ENCODE measurements around the gene PTPRN2. TPM values are rescaled to one million over a fixed set of nuclear protein-coding genes. Genes with fewer than 3 reads are reported as not detected.

Gene PTPRN2
- total RNA-seq, 2 donors from 2014 or later: 0.72 to 0.79 TPM

DNA sequence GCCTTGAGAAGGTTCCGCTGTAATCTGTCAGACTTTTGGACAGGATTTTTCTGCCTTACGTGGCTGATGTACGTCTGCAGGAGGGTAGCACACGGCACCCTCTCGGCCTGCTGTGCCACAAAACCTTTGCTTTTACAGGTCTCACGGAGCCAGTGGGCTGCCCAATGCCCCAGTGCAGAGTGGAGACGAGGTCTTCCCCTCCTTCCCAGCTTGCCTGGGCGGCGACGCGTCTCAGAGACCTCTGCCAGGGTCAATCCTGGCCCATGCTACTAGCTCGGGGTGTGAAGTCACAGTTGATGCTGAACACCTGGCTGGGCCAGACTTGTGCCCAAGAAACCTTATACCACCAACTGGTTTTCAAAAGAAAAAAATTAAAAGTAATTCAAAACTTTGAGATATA is 724.4 kb downstream of the PTPRN2 start:
- Mint-ChIP-seq H3K4me1 (ENCODE audit: low read depth) (peaks cover 9% of the 10 kb centered on the region), H3K9me3 (no peaks in the 10 kb centered on the region), H3K27ac (no peak overlapping the region), H3K36me3 (ENCODE audit: insufficient read depth in 2 of 2) (no peaks in the 10 kb centered on the region), H3K4me3 (no peak overlapping the region), H3K27me3 (ENCODE audit: low read depth) (no peaks in the 10 kb centered on the region)
- DNase-seq (no peak), ATAC-seq (replicated peaks in 1 of 2) (no peak)

DNA sequence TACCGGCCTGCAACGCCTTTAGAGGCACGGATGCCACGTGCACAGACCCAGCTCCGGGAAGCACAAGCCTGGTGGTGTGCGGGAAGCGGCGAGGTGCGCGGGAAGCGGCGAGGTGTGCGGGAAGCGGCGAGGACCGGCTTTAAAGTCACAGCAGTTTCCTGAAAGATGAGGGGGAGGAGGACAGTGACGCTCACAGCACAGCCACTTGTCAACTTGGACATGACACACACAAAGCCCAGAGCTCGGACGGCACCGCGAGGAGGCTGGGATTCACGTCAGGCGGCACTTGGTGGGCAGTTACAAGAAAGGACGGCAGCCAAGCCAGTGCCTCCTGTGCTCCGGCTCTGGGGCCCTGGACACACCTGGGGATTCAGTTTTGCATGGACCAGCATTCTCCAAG is 724.9 kb downstream of the PTPRN2 start:
- Mint-ChIP-seq H3K9me3 (no peaks in the 10 kb centered on the region), H3K4me1 (ENCODE audit: low read depth) (peaks cover 10% of the 10 kb centered on the region), H3K27ac (no peak overlapping the region), H3K27me3 (ENCODE audit: low read depth) (no peaks in the 10 kb centered on the region), H3K4me3 (no peak overlapping the region), H3K36me3 (ENCODE audit: insufficient read depth in 2 of 2) (no peaks in the 10 kb centered on the region)
- DNase-seq: no peak
- ATAC-seq (replicated peaks in 1 of 2): no peak

DNA sequence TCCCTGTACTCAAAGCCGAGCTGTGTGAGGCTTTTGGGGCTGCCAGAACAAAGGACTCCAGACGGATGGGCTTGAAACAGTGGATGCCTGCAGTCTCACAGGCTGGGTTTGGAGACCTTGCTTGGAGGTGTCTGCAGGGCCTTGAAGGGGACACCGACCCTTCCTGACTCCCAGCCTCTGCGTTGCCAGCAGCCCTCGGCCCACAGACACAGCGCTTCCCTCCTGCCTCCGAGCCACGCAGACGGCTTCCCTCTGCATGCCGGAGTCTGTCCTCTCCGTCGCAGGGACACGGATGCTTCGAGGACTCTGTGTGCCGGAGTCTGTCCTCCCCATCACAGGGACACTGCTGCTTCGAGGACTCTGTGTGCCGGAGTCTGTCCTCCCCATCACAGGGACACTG is 726.1 kb downstream of the PTPRN2 start:
- Mint-ChIP-seq H3K9me3 (no peaks in the 10 kb centered on the region), H3K4me1 (ENCODE audit: low read depth) (peaks cover 13% of the 10 kb centered on the region), H3K27ac (no peak overlapping the region), H3K36me3 (ENCODE audit: insufficient read depth in 2 of 2) (no peaks in the 10 kb centered on the region), H3K27me3 (ENCODE audit: low read depth) (no peaks in the 10 kb centered on the region), H3K4me3 (no peak overlapping the region)
- no peak for ATAC-seq (replicated peaks in 1 of 2)
- DNase-seq: no peak

DNA sequence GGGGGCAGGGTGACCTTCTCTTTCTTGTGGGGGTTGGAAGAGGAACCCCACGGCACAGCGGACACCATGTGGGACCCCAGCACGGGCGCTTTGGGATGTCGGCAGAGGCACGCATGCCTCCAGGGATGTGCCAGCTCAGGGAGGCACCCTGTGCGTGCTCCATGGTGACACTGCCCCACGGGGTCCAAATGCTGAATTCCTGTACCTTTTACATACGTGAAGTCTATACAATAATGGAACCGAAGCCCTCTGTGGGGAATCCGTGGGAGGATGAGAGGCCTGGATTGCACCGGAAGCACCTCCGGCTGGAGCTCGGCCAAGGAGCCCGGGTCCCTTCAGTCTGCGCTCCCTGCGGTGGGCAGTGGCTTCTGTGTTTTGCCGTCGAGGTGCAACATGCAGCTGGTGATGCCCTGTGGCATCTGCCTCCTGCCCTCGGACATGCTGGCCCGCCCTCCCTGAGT is 726.6 kb downstream of the PTPRN2 start:
- H3K4me1 Mint-ChIP-seq (ENCODE audit: low read depth): peaks cover 13% of the 10 kb centered on the region
- H3K36me3 Mint-ChIP-seq (ENCODE audit: insufficient read depth in 2 of 2): no peaks in the 10 kb centered on the region
- no peak overlapping the region for H3K4me3 Mint-ChIP-seq
- no peaks in the 10 kb centered on the region for H3K9me3 Mint-ChIP-seq
- DNase-seq (no peak), ATAC-seq (replicated peaks in 1 of 2) (no peak)
- no peaks in the 10 kb centered on the region for H3K27me3 Mint-ChIP-seq (ENCODE audit: low read depth)
- H3K27ac Mint-ChIP-seq: no peak overlapping the region

DNA sequence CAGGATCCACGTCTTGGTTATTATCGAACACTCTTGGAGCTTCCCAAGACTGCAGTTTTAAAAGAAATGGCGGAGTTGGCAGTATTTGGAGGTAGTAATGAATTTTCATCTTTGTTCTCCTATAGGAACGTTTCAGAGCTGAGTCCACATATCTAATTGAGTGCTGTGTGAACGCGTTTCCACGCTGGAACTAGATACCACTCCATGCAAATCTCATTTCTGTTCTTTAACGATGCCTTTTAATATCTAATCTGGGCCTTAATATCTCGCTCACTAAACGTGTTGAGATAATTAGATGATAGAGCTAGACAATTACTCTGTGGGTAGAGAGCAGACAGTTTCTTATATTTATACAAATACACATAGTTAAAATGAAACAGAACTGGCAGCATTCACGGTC is 727.2 kb downstream of the PTPRN2 start:
- no peaks in the 10 kb centered on the region for H3K27me3 Mint-ChIP-seq (ENCODE audit: low read depth)
- H3K36me3 Mint-ChIP-seq (ENCODE audit: insufficient read depth in 2 of 2): no peaks in the 10 kb centered on the region
- no peak overlapping the region for H3K4me3 Mint-ChIP-seq
- H3K27ac Mint-ChIP-seq: no peak overlapping the region
- peaks cover 13% of the 10 kb centered on the region for H3K4me1 Mint-ChIP-seq (ENCODE audit: low read depth)
- ATAC-seq (replicated peaks in 1 of 2) (no peak), DNase-seq (no peak)
- H3K9me3 Mint-ChIP-seq: no peaks in the 10 kb centered on the region

DNA sequence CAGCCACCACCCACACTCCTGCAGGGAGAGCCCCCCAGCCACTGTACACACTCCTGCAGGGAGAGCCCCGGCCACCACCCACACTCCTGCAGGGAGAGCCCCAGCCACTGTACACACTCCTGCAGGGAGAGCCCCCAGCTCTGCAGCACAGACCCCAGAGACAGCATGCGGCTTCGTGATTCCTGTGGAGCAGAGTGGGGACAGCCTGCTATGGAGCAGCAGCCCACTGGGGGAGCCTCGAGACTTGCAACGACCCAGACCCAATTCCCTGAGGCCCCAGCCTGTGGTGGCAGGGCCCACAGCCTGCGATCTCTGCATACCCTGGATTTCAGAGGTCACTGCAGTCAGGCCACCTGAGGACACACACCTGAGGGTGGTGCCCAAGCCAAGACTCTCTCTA is 727.7 kb downstream of the PTPRN2 start:
- H3K27me3 Mint-ChIP-seq (ENCODE audit: low read depth): no peaks in the 10 kb centered on the region
- no peak overlapping the region for H3K27ac Mint-ChIP-seq
- no peaks in the 10 kb centered on the region for H3K36me3 Mint-ChIP-seq (ENCODE audit: insufficient read depth in 2 of 2)
- H3K4me3 Mint-ChIP-seq: no peak overlapping the region
- H3K9me3 Mint-ChIP-seq: no peaks in the 10 kb centered on the region
- peaks cover 13% of the 10 kb centered on the region for H3K4me1 Mint-ChIP-seq (ENCODE audit: low read depth)
- ATAC-seq (replicated peaks in 1 of 2) (no peak), DNase-seq (no peak)

DNA sequence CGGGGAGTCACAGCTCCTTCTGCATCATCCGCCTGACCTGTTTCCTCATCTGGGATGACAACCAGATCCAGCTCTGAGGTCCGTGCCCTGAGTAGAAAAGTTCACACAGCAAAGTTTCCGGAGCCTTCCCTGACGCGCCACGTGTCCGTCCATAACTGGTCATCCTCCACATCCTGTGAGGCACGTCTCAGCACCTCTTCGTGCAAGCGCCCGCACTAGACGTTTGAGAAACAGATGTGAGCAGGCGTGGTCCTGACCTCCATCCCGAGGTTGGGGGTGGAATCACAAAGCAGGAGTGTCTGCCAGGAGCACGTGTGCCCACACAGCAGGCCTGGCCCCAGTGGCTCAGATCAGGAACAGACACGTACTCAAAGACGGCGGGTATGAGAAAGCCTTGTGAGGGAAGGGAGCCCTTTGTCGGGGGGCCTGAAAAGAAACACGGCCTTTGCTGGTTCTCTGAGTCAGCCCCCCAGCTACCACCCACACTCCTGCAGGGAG is 730.0 kb downstream of the PTPRN2 start:
- no peak overlapping the region for H3K4me3 Mint-ChIP-seq
- H3K27ac Mint-ChIP-seq: no peak overlapping the region
- H3K36me3 Mint-ChIP-seq (ENCODE audit: insufficient read depth in 2 of 2): no peaks in the 10 kb centered on the region
- H3K9me3 Mint-ChIP-seq: no peaks in the 10 kb centered on the region
- no peaks in the 10 kb centered on the region for H3K27me3 Mint-ChIP-seq (ENCODE audit: low read depth)
- peaks cover 13% of the 10 kb centered on the region for H3K4me1 Mint-ChIP-seq (ENCODE audit: low read depth)
- DNase-seq (no peak), ATAC-seq (replicated peaks in 1 of 2) (no peak)

DNA sequence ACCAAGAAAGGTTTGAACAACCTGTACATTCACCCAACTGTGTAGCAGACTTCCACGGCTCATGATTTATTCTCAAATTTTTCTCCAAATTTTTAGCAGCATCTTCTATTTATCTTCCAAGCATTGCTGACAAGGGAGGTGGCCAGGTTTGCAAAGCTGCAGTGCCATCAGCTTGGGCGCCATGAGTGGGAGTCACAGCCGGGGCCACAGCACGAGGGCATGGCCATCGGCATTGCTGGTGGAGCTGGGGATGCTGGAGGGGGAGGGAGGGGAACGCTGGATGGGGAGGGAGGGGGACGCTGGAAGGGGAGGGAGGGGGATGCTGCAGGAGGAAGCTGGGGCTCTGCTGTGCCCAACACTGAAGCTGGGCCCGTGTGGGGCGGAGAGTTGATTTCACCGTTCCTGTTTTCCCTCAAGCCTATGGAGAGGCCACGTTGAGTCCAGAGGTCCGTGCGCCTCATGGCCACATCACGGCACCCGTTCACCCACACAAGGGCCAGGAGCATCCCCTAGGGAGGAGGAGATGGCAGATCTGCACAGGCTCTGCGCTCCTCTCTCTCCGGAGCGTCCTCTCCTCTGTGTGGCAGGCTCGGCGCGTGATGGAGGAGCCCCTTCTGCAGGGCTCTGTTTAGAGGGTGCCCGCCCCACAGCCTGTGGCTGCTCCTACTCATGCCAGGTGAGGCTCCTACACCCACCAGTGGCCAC is 730.6 kb downstream of the PTPRN2 start:
- H3K27ac Mint-ChIP-seq: no peak overlapping the region
- H3K4me1 Mint-ChIP-seq (ENCODE audit: low read depth): peaks cover 13% of the 10 kb centered on the region
- H3K9me3 Mint-ChIP-seq: no peaks in the 10 kb centered on the region
- H3K27me3 Mint-ChIP-seq (ENCODE audit: low read depth): no peaks in the 10 kb centered on the region
- no peaks in the 10 kb centered on the region for H3K36me3 Mint-ChIP-seq (ENCODE audit: insufficient read depth in 2 of 2)
- DNase-seq (no peak), ATAC-seq (replicated peaks in 1 of 2) (no peak)
- H3K4me3 Mint-ChIP-seq: no peak overlapping the region

DNA sequence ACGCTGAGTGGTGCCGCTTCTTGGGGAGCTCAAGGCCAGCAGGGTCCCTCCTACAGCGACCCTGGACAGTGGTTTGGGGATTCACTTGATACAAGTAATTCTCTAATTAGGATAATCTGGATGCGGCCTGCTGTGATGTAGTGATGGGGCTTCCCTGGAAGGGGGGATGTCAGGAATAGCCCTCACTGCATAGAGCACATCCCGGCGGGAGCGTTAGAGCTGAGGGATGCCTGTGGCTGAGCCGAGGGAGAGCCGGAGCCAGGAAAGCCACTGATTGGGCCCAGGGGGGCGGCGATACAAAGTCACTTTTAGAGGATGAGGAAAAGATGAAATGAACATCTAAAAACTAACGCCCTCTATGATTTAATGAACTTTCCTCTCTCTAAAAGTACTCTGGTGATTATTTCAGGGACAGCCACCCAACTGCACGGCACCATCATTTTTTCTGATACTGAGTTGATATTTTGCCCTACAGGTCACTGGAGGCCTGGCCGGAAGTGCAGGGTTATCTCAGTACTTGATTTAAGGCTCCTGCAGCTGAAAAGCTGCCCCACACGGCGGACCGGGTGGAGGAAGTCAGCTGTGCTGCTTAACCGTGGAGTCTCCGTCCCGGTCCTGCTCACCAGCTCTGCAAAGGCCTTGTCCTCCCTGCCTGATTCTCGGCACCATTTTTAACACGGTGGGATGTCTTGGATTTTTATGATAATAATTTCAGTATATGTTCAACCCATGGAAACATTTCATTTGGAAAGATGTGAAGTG is 732.0 kb downstream of the PTPRN2 start:
- DNase-seq (no peak), ATAC-seq (replicated peaks in 1 of 2) (no peak)
- Mint-ChIP-seq H3K27ac (no peak overlapping the region), H3K4me1 (ENCODE audit: low read depth) (peaks cover 22% of the 10 kb centered on the region), H3K36me3 (ENCODE audit: insufficient read depth in 2 of 2) (no peaks in the 10 kb centered on the region), H3K9me3 (no peaks in the 10 kb centered on the region), H3K27me3 (ENCODE audit: low read depth) (no peaks in the 10 kb centered on the region), H3K4me3 (no peak overlapping the region)

DNA sequence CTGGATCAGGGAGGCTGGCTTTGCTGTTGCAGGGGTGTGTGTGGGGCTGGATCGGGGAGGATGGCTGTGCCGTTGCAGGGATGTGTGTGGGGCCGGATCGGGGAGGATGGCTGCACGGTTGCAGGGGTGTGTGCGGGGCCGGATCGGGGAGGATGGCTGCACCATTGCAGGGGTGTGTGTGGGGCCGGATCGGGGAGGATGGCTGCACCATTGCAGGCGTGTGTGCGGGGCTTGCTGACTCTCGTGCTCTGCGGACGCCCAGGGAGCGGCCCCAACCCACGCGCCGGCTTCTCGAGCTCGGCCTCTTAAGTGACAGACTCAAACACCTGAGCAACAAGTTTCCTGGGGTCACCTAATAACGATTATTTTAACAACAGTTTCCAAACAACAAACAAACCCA is 732.6 kb downstream of the PTPRN2 start:
- Mint-ChIP-seq H3K4me1 (ENCODE audit: low read depth) (peaks cover 20% of the 10 kb centered on the region), H3K4me3 (no peak overlapping the region), H3K27me3 (ENCODE audit: low read depth) (no peaks in the 10 kb centered on the region), H3K27ac (no peak overlapping the region), H3K36me3 (ENCODE audit: insufficient read depth in 2 of 2) (no peaks in the 10 kb centered on the region), H3K9me3 (no peaks in the 10 kb centered on the region)
- DNase-seq: no peak
- ATAC-seq (replicated peaks in 1 of 2): no peak

DNA sequence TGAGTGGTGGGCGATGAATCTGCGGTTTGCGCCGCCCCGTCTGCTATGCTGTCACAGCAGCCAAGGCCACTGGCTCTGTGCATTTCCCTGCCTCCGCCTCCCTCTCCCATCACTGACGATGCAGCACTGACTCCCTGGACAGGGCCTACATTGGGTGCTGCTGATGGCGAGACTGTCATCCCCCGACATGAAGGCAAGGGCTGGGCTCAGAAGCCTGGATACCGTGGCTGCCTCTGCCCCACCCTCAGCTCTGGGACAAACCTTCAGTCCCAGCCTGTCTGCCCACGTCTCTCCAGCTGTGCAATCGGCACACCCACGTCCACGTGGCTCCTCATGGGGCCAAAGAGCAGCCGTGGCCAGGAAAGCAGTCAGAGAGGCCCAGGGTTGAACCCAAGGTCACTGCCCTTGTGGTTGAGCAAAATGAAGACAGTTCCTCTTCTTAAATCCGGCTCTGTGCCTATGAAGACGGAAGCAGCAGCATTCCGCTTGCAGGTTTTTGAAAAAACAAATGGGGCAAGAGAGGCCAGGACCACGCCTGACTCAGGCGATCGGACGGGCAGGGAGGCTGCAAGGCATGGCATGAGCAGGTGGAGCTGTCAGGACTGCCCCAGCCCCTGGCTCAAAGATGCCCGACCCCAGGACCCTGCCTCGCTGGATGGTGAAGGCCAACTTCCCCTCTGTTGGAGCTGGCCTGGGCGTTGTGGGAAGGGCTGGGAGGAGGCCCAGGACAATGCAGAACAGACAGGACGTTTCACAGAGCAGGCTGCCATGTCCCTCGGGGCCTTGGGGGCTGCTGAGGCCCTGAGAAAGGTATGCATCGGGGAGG is 733.3 kb downstream of the PTPRN2 start:
- H3K36me3 Mint-ChIP-seq (ENCODE audit: insufficient read depth in 2 of 2): no peaks in the 10 kb centered on the region
- no peak overlapping the region for H3K27ac Mint-ChIP-seq
- ATAC-seq (replicated peaks in 1 of 2) (no peak), DNase-seq (no peak)
- no peaks in the 10 kb centered on the region for H3K27me3 Mint-ChIP-seq (ENCODE audit: low read depth)
- no peak overlapping the region for H3K4me3 Mint-ChIP-seq
- H3K9me3 Mint-ChIP-seq: no peaks in the 10 kb centered on the region
- peaks cover 17% of the 10 kb centered on the region for H3K4me1 Mint-ChIP-seq (ENCODE audit: low read depth)

DNA sequence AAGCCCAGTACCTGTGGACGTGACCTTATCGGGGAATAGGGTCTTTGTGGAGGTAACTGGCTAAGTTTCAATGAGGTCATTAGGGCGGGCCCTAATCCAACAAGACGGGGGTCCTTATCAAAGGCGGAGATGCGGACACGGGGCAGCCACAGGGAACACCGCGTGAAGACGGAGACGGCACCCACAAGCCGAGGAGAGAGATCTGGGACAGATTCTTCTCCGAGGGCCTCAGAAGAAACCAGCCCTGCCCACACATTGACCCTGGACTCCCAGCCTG is 733.9 kb downstream of the PTPRN2 start:
- ATAC-seq (replicated peaks in 1 of 2): no peak
- Mint-ChIP-seq H3K36me3 (ENCODE audit: insufficient read depth in 2 of 2) (no peaks in the 10 kb centered on the region), H3K4me1 (ENCODE audit: low read depth) (peaks cover 17% of the 10 kb centered on the region)

DNA sequence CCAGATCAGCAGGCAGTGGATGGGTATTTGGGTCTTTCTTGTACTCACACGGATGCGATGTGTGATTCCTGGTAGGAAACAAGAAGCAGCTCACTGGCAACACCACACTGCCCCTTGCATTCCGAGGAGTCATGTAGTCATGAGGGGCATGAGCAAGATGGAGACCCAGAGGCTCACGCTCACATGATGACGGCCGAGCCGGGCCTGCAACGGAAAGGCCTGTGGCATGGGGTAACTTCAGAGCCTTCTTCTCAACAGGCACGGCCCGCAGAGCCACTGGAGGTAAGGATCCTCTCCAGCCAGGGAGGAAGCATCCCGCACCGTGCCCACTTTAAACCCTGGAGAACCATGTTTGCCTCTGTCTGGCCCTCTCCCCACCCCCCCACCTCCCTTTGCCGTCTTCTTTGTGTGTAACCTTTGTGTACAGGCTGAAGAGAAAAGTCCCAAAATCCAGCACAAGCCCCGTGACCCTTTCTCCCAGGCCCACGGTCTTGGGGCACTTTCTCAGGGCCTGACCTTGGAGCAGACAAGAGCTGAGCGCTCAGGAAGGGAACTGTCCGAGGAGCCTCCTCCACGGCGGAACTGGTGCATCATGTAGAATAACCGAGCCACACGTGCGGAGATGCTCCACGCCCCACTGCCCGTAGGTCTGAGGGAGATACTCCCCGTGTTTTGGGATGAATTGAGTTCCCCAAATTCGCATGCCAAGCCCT is 734.4 kb downstream of the PTPRN2 start:
- no peaks in the 10 kb centered on the region for H3K9me3 Mint-ChIP-seq
- H3K4me3 Mint-ChIP-seq: no peak overlapping the region
- H3K36me3 Mint-ChIP-seq (ENCODE audit: insufficient read depth in 2 of 2): no peaks in the 10 kb centered on the region
- DNase-seq (no peak), ATAC-seq (replicated peaks in 1 of 2) (no peak)
- H3K27me3 Mint-ChIP-seq (ENCODE audit: low read depth): no peaks in the 10 kb centered on the region
- H3K4me1 Mint-ChIP-seq (ENCODE audit: low read depth): peaks cover 17% of the 10 kb centered on the region
- no peak overlapping the region for H3K27ac Mint-ChIP-seq

More for the DNA sequence above, 733.9 kb downstream of the PTPRN2 start:
- no peak for DNase-seq
- Mint-ChIP-seq H3K27ac (no peak overlapping the region), H3K4me3 (no peak overlapping the region), H3K27me3 (ENCODE audit: low read depth) (no peaks in the 10 kb centered on the region), H3K9me3 (no peaks in the 10 kb centered on the region)
